K562 (cell line): ENCODE data around the gene CCNY. TPM values are rescaled to one million over a fixed set of nuclear protein-coding genes. Genes with fewer than 3 reads are reported as not detected.

Experiments
- ARID1B ChIP-seq: fragments of 450-650 bp; IDR thresholded peaks from 2 replicates; pipeline ENCODE4 v1.6.1; 2016; ENCODE audit warnings: antibody characterized with exemption, mild to moderate bottlenecking, inconsistent platforms
- ETS1 ChIP-seq: conservative IDR thresholded peaks from 2 replicates; pipeline ENCODE4 v1.6.1; 2011; ENCODE audit warnings: low read depth, mild to moderate bottlenecking, low read length; ENCODE audit not compliant: control insufficient read depth
- MTA2 ChIP-seq: fragments of 450-650 bp; IDR thresholded peaks from 2 replicates; pipeline ENCODE4 v1.6.1; 2016; ENCODE audit warnings: low read depth
- NFE2 ChIP-seq: IDR thresholded peaks from 2 replicates; pipeline ENCODE4 v1.6.1; 2014; ENCODE audit warnings: antibody characterized with exemption, low read depth
- PML ChIP-seq: IDR thresholded peaks from 2 replicates; pipeline ENCODE4 v1.6.1; 2012; ENCODE audit warnings: low read length, inconsistent platforms
- SIRT6 ChIP-seq: IDR thresholded peaks from one replicate; pipeline ENCODE4 v1.6.1; 2012; ENCODE audit warnings: low read depth, mild to moderate bottlenecking, control low read depth, inconsistent platforms, low read length, moderate library complexity
- ZBTB5 ChIP-seq: fragments of 450-650 bp; IDR thresholded peaks from 2 replicates; pipeline ENCODE4 v1.6.1; 2017; ENCODE audit warnings: antibody characterized with exemption
- polyA plus RNA-seq, 8 experiments: library from polyadenylated mRNA; depleted of rRNA in 4 of 8; stranded (reverse) in 5 of 8; unstranded in 3 of 8; fragments of >200 nt; fragmentation: Nextera tagmentation in 2 of 8; fragmentation: Illumina TruSeq in 1 of 8; extraction: Ambion mirVana in 2 of 8; extraction: Trizol in 1 of 8; gene quantifications; 2 replicates each; pipeline versions ENCODE4 v1.2.1 to v1.2.3, GENCODE V29; 2011 to 2014; ENCODE audit warnings: inconsistent platforms in 1 of 8, missing spikeins in 1 of 8
- total RNA-seq, 7 experiments: library from RNA; depleted of rRNA in 6 of 7; stranded (reverse); fragments of >200 nt in 6 of 7; fragmentation: Illumina TruSeq in 2 of 7; extraction: Trizol in 2 of 7; gene quantifications; 2 replicates each; pipeline versions ENCODE4 v1.2.1 to v1.2.3, GENCODE V29; 2011 to 2021; ENCODE audit warnings: low replicate concordance in 1 of 7
- TF ChIP-seq, protein P1 (sequence below): fragments of 450-650 bp; conservative IDR thresholded peaks from 2 replicates; pipeline ENCODE4 v1.6.1; 2016; ENCODE audit warnings: missing genetic modification characterization, low read depth, mild to moderate bottlenecking, control low read depth, missing compliant biosample characterization
- TF ChIP-seq, protein P2 (sequence below), 2 experiments: fragments of 450-650 bp in 1 of 2; sonication (generic) in 1 of 2; formaldehyde crosslinking in 1 of 2; IDR thresholded peaks in 1 of 2; conservative IDR thresholded peaks in 1 of 2; 2 replicates each; pipeline versions ENCODE4 v1.6.1 to v1.8.1; 2016 to 2023; ENCODE audit warnings: mild to moderate bottlenecking in 2 of 2, moderate library complexity in 2 of 2, inconsistent platforms in 1 of 2, missing genetic modification reagents in 1 of 2
- TF ChIP-seq, protein P3 (sequence below): IDR thresholded peaks from 2 replicates; pipeline ENCODE4 v1.6.1; 2014; ENCODE audit warnings: antibody characterized with exemption

CCNY gene
- total and polyA plus RNA-seq, 9 of the 15 experiments (the other 6 are each of a cell fraction or from before 2014, with no cell fraction given) = 8.4 to 109 (median 38.6) TPM

DNA sequence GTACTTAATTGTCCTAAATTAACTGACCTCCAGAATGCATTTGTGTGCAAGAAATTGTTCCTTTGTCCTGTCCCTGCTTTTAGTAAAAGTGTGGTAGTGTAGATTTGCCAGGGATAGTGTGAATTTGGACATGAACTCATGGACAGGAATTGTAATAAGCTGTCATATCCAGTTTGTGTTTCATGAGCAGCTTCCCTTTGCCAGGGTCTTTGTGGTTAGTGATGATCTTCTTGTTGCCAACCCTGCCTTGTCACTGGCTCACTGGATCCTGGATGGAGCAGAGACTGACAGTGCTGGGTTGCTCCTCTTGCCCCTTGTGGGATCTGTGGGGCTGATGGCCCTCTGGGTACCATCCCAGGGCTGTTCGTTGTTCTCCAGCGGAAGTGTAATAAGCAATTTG is 110.1 kb downstream of the CCNY start (continued):
- TF ChIP-seq SIRT6 = no peak
- TF ChIP-seq, protein P1, sequence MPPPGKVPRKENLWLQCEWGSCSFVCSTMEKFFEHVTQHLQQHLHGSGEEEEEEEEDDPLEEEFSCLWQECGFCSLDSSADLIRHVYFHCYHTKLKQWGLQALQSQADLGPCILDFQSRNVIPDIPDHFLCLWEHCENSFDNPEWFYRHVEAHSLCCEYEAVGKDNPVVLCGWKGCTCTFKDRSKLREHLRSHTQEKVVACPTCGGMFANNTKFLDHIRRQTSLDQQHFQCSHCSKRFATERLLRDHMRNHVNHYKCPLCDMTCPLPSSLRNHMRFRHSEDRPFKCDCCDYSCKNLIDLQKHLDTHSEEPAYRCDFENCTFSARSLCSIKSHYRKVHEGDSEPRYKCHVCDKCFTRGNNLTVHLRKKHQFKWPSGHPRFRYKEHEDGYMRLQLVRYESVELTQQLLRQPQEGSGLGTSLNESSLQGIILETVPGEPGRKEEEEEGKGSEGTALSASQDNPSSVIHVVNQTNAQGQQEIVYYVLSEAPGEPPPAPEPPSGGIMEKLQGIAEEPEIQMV = no peak
- no peak for TF ChIP-seq PML
- TF ChIP-seq, protein P2, sequence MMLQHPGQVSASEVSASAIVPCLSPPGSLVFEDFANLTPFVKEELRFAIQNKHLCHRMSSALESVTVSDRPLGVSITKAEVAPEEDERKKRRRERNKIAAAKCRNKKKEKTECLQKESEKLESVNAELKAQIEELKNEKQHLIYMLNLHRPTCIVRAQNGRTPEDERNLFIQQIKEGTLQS (IDR thresholded peaks at IDR 0.05) = no peak
- TF ChIP-seq, protein P2 (CRISPR knock-in tag; conservative IDR thresholded peaks at IDR 0.05) = no peak
- TF ChIP-seq, protein P3, sequence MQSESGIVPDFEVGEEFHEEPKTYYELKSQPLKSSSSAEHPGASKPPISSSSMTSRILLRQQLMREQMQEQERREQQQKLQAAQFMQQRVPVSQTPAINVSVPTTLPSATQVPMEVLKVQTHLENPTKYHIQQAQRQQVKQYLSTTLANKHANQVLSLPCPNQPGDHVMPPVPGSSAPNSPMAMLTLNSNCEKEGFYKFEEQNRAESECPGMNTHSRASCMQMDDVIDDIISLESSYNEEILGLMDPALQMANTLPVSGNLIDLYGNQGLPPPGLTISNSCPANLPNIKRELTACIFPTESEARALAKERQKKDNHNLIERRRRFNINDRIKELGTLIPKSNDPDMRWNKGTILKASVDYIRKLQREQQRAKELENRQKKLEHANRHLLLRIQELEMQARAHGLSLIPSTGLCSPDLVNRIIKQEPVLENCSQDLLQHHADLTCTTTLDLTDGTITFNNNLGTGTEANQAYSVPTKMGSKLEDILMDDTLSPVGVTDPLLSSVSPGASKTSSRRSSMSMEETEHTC = no peak
- no peak for TF ChIP-seq ARID1B
- no peak for TF ChIP-seq NFE2
- TF ChIP-seq MTA2 = no peak
- TF ChIP-seq ETS1 = no peak
- TF ChIP-seq ZBTB5 = no peak
